ENCODE results near the gene MFSD1. TPM values are rescaled to one million over a fixed set of nuclear protein-coding genes. Genes with fewer than 3 reads are reported as not detected.

The MFSD1 gene
- total RNA-seq (2016; rRNA removed; fragmentation: Illumina TruSeq; extraction: Trizol) (22.2 and 37.9 TPM in 2 replicates), polyA plus RNA-seq (2011; rRNA removed) (14.1 and 17.3 TPM in 2 replicates), polyA minus RNA-seq (2011; rRNA and poly(A)+ RNA removed; ENCODE audit: low replicate concordance) (33.8 and 90.6 TPM in 2 replicates), Bru-seq, nascent RNA (percentile 67 among the genes with signal in this experiment), BruChase-seq, experiment 1, labeled RNA remaining after a 6-hour chase (percentile 66 among the genes with signal in this experiment), BruChase-seq, experiment 2, labeled RNA remaining after a 2-hour chase (percentile 65 among the genes with signal in this experiment)
- 3.8 and 4.9 TPM in 2 replicates for total RNA-seq (2016; cell fraction: cytosol; rRNA removed; fragmentation: Illumina TruSeq; extraction: Trizol; ENCODE audit: low read depth)
- total RNA-seq (2016; cell fraction: insoluble cytoplasmic fraction; rRNA removed; fragmentation: Illumina TruSeq; extraction: Trizol), result 21.6 and 36.2 TPM in 2 replicates
- total RNA-seq (2016; cell fraction: membrane; rRNA removed; fragmentation: Illumina TruSeq; extraction: Trizol), result 10.8 and 12.8 TPM in 2 replicates
- 33.7 and 34.4 TPM in 2 replicates for total RNA-seq (2016; cell fraction: nucleus; rRNA removed; fragmentation: Illumina TruSeq; extraction: Trizol)
- polyA plus RNA-seq (2011; cell fraction: cytosol; rRNA removed), result 12.4 and 18.8 TPM in 2 replicates
- polyA plus RNA-seq (2011; cell fraction: nucleus; rRNA removed), result 6.1 and 11.0 TPM in 2 replicates
- polyA plus RNA-seq (2012), result 12.0 TPM in 2 replicates
- polyA plus RNA-seq (2016; cell fraction: cytosol; fragmentation: Illumina TruSeq; extraction: Trizol; ENCODE audit: low read depth), result 3.1 and 3.5 TPM in 2 replicates
- 14.9 and 17.8 TPM in 2 replicates for polyA plus RNA-seq (2016; cell fraction: insoluble cytoplasmic fraction; fragmentation: Illumina TruSeq; extraction: Trizol; ENCODE audit: low read depth)
- 6.8 and 8.3 TPM in 2 replicates for polyA plus RNA-seq (2016; cell fraction: membrane; fragmentation: Illumina TruSeq; extraction: Trizol; ENCODE audit: low read depth)
- 32.0 and 32.3 TPM in 2 replicates for polyA plus RNA-seq (2016; cell fraction: nucleus; fragmentation: Illumina TruSeq; extraction: Trizol; ENCODE audit: insufficient read depth, low read depth)
- 8.3 and 9.5 TPM in 2 replicates for polyA minus RNA-seq (2011; cell fraction: cytosol; rRNA and poly(A)+ RNA removed)
- polyA minus RNA-seq (2011; cell fraction: nucleus; rRNA and poly(A)+ RNA removed), result 26.8 and 27.5 TPM in 2 replicates
- long read RNA-seq, experiment 1, transcript MFSD1-203 (16 exons, 2,423 nt), result major isoform, 29 of 34 reads
- long read RNA-seq, experiment 1, partial matches to known transcripts, result 2 of 34 reads
- long read RNA-seq, experiment 1, other reads (novel, unspliced or antisense), result 3 of 34 reads
- long read RNA-seq, experiment 2, transcript MFSD1-203 (16 exons, 2,423 nt), result major isoform, 9 of 32 reads
- long read RNA-seq, experiment 2, partial matches to known transcripts, result 15 of 32 reads
- long read RNA-seq, experiment 2, other reads (novel, unspliced or antisense), result 7 of 32 reads

- ChIA-PET POLR2A (interaction anchor here (0.7 to 1.9 kb wide), 3 partner anchors 11 to 157 kb away, joined by 3 to 5 read pairs (median 4); no protein-coding TSS in a partner anchor), CTCF (ENCODE audit: low intra/inter-chr PET ratio, low total read pairs) (no interaction called here)
- no peaks in the 10 kb centered on the region for H3K9me3 ChIP-seq (ENCODE audit: low read length)
- no peaks in the 10 kb centered on the region for H4K20me1 ChIP-seq (ENCODE audit: insufficient read depth, low read length)
- FAIRE-seq, result peak; percentile 54
- H3K27ac ChIP-seq (ENCODE audit: extremely low read length, insufficient read depth, low read length), result peak within 1 kb of the TSS; percentile 43
- peak within 1 kb of the TSS; percentile 71 for H2AFZ ChIP-seq (ENCODE audit: low read length)
- DNase-seq (ENCODE audit: low spot score), result peak; percentile 80
- H3K4me2 ChIP-seq (ENCODE audit: low read depth, low read length), result peak within 1 kb of the TSS; percentile 88
- peaks cover 23% of the 10 kb centered on the region for H3K4me1 ChIP-seq (ENCODE audit: insufficient read depth, low read length)
- no peaks in the 10 kb centered on the region for H3K79me2 ChIP-seq (ENCODE audit: insufficient read depth, low read length)
- peak within 1 kb of the TSS; percentile 70 for H3K9ac ChIP-seq (ENCODE audit: insufficient read depth, low read depth, low read length)
- in situ Hi-C loops (cut with HindIII; ENCODE audit: extremely low pct_ligation_motif_present, low pct_unique_long_range_greater_than_20kb) (no loop called here), intact Hi-C loops (cut with micrococcal nuclease; ENCODE audit: unreplicated experiment) (loop anchor here (2.0 to 5.0 kb wide), 2 partner anchors 160 to 451 kb away; partner anchors contain the start of gene GFM1)
- peak; percentile 96 for ATAC-seq
- no peaks in the 10 kb centered on the region for H3K27me3 ChIP-seq (ENCODE audit: control insufficient read depth in 1 of 2, insufficient read depth in 2 of 2, low read length in 2 of 2)
- WGBS (ENCODE audit: low lambda C conversion rate), result 0% methylated on average over 19 of the region's 61 CpGs
- peak within 1 kb of the TSS; percentile 67 to 92 (median 84) for H3K4me3 ChIP-seq (replicated peaks in 1 of 3; ENCODE audit: insufficient read depth in 1 of 3, low read depth in 2 of 3, low read length in 3 of 3)
- BruUV-seq (replicated peaks), result no TSS peak
- H3K36me3 ChIP-seq (replicated peaks in 1 of 2; ENCODE audit: control insufficient read depth in 1 of 2, insufficient read depth in 2 of 2, low read length in 2 of 2), result no peaks in the 10 kb centered on the region; a peak in 1 of 5 replicates
- peak; percentile 99 for TF ChIP-seq KAT8 (CRISPR knock-in tag; IDR thresholded peaks at IDR 0.05)
- TF ChIP-seq NR1H2 (CRISPR knock-in tag; IDR thresholded peaks at IDR 0.05; ENCODE audit: borderline replicate concordance, low read depth), result no peak
- no peak for TF ChIP-seq DNMT3B (CRISPR knock-in tag; conservative IDR thresholded peaks at IDR 0.05)
- peak; percentile 88; the same call in 1 of the 2 replicates for TF ChIP-seq MYPOP (CRISPR knock-in tag; IDR thresholded peaks at IDR 0.05)
- TF ChIP-seq ZNF143 (CRISPR knock-in tag; IDR thresholded peaks at IDR 0.05), result no peak
- TF ChIP-seq ZNF383 (CRISPR knock-in tag; IDR thresholded peaks at IDR 0.05; ENCODE audit: borderline replicate concordance), result no peak
- TF ChIP-seq RXRB (CRISPR knock-in tag; IDR thresholded peaks at IDR 0.05; ENCODE audit: borderline replicate concordance), result peak; percentile 52
- no peak for TF ChIP-seq CENPT (CRISPR knock-in tag; IDR thresholded peaks at IDR 0.05; ENCODE audit: low read depth)
- TF ChIP-seq, protein P1, sequence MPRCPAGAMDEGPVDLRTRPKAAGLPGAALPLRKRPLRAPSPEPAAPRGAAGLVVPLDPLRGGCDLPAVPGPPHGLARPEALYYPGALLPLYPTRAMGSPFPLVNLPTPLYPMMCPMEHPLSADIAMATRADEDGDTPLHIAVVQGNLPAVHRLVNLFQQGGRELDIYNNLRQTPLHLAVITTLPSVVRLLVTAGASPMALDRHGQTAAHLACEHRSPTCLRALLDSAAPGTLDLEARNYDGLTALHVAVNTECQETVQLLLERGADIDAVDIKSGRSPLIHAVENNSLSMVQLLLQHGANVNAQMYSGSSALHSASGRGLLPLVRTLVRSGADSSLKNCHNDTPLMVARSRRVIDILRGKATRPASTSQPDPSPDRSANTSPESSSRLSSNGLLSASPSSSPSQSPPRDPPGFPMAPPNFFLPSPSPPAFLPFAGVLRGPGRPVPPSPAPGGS (CRISPR knock-in tag; IDR thresholded peaks at IDR 0.05), result peak; percentile 93
- TF ChIP-seq ATF5 (CRISPR knock-in tag; IDR thresholded peaks at IDR 0.05; ENCODE audit: low read depth), result no peak
- TF ChIP-seq GATA4 (IDR thresholded peaks at IDR 0.05; ENCODE audit: borderline replicate concordance, low read depth), result no peak
- no peak for TF ChIP-seq GRHL1 (CRISPR knock-in tag; conservative IDR thresholded peaks at IDR 0.05)
- peak; percentile 90 for TF ChIP-seq ZNF33B (CRISPR knock-in tag; IDR thresholded peaks at IDR 0.05)
These were observed at the start of gene MFSD1 for GRCh38 chr3:158801696-158802408. MFSD1 (plus strand) TSS chr3:158802054; CDS start chr3:158802153, 99 bp downstream.

Measured in HepG2 (cell line).